Neuronal stem cell (in vitro differentiated cells): ENCODE results near the gene MRPL33.

Source experiments
- DNase-seq: peaks from one replicate; pipeline ENCODE4 v3.0.0-alpha.2; 2013; ENCODE audit warnings: low spot score
- H2AFZ ChIP-seq: one replicate; pipeline ENCODE4 v1.6.1; 2013; ENCODE audit warnings: mild to moderate bottlenecking, low read length, inconsistent platforms
- H2AK5ac ChIP-seq: 2 replicates; pipeline ENCODE4 v1.6.1; 2013; ENCODE audit warnings: low read depth, mild to moderate bottlenecking, inconsistent platforms, low read length, moderate library complexity, mixed read lengths
- H2BK120ac ChIP-seq: 2 replicates; pipeline ENCODE4 v1.6.1; 2013; ENCODE audit warnings: low read depth, mild to moderate bottlenecking, inconsistent platforms, low read length, moderate library complexity, mixed read lengths
- H2BK12ac ChIP-seq: one replicate; pipeline ENCODE4 v1.6.1; 2013; ENCODE audit warnings: low read length, inconsistent platforms
- H2BK15ac ChIP-seq: 2 replicates; pipeline ENCODE4 v1.6.1; 2013; ENCODE audit warnings: mild to moderate bottlenecking, low read length, inconsistent platforms, mixed read lengths
- H2BK5ac ChIP-seq: one replicate; pipeline ENCODE4 v1.6.1; 2013; ENCODE audit warnings: inconsistent platforms, mild to moderate bottlenecking, low read length, moderate library complexity
- H3K14ac ChIP-seq: one replicate; pipeline ENCODE4 v1.6.1; 2013; ENCODE audit warnings: low read length, inconsistent platforms
- H3K18ac ChIP-seq: 2 replicates; pipeline ENCODE4 v1.6.1; 2013; ENCODE audit warnings: low read length, inconsistent platforms
- H3K23ac ChIP-seq: 2 replicates; pipeline ENCODE4 v1.6.1; 2013; ENCODE audit warnings: low read depth, mild to moderate bottlenecking, mixed read lengths, low read length, inconsistent platforms; ENCODE audit not compliant: poor library complexity
- H3K27ac ChIP-seq: replicated peaks from 3 replicates; pipeline ENCODE4 v1.5.1; 2013; ENCODE audit warnings: low read length, inconsistent platforms
- H3K27me3 ChIP-seq, 3 experiments: 2 replicates each; pipeline ENCODE4 v1.6.1; 2013; ENCODE audit warnings: low read length in 3 of 3, mild to moderate bottlenecking in 2 of 3, inconsistent platforms in 1 of 3, low read depth in 1 of 3, mixed read lengths in 1 of 3, moderate library complexity in 1 of 3; ENCODE audit not compliant: control insufficient read depth in 3 of 3, insufficient read depth in 3 of 3
- H3K36me3 ChIP-seq, 2 donors: replicated peaks in 1 of 2; 2 replicates each; pipeline ENCODE4 v1.6.1; 2013; ENCODE audit warnings: low read length in 2 of 2; ENCODE audit not compliant: control insufficient read depth in 2 of 2, insufficient read depth in 2 of 2
- H3K4ac ChIP-seq: 2 replicates; pipeline ENCODE4 v1.6.1; 2013; ENCODE audit warnings: inconsistent platforms, mild to moderate bottlenecking, low read length, moderate library complexity
- H3K4me1 ChIP-seq, 2 donors: 1 replicate in 1 of 2; 2 replicates in 1 of 2; pipeline ENCODE4 v1.6.1; 2013; ENCODE audit warnings: low read length in 2 of 2, low read depth in 1 of 2; ENCODE audit not compliant: control insufficient read depth in 2 of 2, insufficient read depth in 1 of 2
- H3K4me2 ChIP-seq: one replicate; pipeline ENCODE4 v1.6.1; 2013; ENCODE audit warnings: mild to moderate bottlenecking, low read length, inconsistent platforms; ENCODE audit not compliant: insufficient read depth, poor library complexity, severe bottlenecking
- H3K4me3 ChIP-seq, 2 donors: 2 replicates each; pipeline ENCODE4 v1.5.1; 2013; ENCODE audit warnings: low read length in 2 of 2, mild to moderate bottlenecking in 2 of 2, inconsistent platforms in 1 of 2, moderate library complexity in 1 of 2
- H3K79me1 ChIP-seq: one replicate; pipeline ENCODE4 v1.6.1; 2013; ENCODE audit warnings: low read depth, mild to moderate bottlenecking, inconsistent platforms, low read length, moderate library complexity
- H3K9ac ChIP-seq: one replicate; pipeline ENCODE4 v1.6.1; 2013; ENCODE audit warnings: mild to moderate bottlenecking, low read depth, low read length, inconsistent platforms; ENCODE audit not compliant: poor library complexity
- H3K9me3 ChIP-seq, 2 donors: replicated peaks in 1 of 2; 2 replicates each; pipeline versions ENCODE3 to v1.6.1; 2013; ENCODE audit warnings: low read length in 2 of 2, mild to moderate bottlenecking in 2 of 2, inconsistent platforms in 1 of 2, low read depth in 1 of 2, mixed read lengths in 1 of 2, moderate library complexity in 1 of 2; ENCODE audit not compliant: control insufficient read depth in 2 of 2, insufficient read depth in 1 of 2
- H4K8ac ChIP-seq: one replicate; pipeline ENCODE4 v1.6.1; 2013; ENCODE audit warnings: low read depth, mild to moderate bottlenecking, inconsistent platforms, low read length, moderate library complexity
- H4K91ac ChIP-seq: one replicate; pipeline ENCODE4 v1.6.1; 2013; ENCODE audit warnings: low read length, low read depth, mild to moderate bottlenecking, inconsistent platforms; ENCODE audit not compliant: poor library complexity
- WGBS, 2 donors: extraction: QIAGEN DNeasy Blood & Tissue Kit; methylation state at CpG; one replicate each; pipeline ENCODE4 v1.1.7; 2013; ENCODE audit warnings: missing lambda C conversion rate in 2 of 2, mixed read lengths in 1 of 2; ENCODE audit not compliant: insufficient read length in 2 of 2, insufficient replicate concordance in 1 of 2; ENCODE audit errors: extremely low coverage in 2 of 2; 5-methylcytosine and 5-hydroxymethylcytosine counted together

The MRPL33 gene

DNA sequence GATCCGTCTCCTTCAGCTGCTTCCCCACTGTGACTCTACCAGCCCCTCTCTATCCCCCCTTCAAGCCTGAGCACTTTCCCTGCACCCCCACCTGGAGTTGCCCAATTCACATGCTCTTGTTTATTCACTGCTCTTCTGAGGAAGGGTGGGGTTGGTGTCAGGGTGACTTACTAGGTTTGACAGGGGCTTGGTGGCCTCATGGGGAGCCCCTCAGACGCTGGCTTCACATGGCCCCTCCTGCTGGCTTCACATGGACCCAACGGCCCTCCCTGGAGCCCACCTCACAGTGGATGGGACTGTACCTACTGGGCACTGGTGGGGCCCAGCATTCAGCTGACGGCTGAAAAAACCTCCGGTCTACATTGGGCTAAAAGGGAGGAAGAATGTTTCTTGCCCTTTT is 16.7 kb upstream of the MRPL33 start:
- Histone ChIP-seq H3K79me1 (no peaks in the 10 kb centered on the region), H3K27me3 (no peaks in the 10 kb centered on the region), H3K4me2 (no peak overlapping the region), H4K8ac (no peak overlapping the region), H4K91ac (no peak overlapping the region), H3K36me3 (no peaks in the 10 kb centered on the region), H3K4ac (no peak overlapping the region), H3K4me3 (no peak overlapping the region), H3K9ac (no peak overlapping the region), H2AFZ (no peak overlapping the region), H3K23ac (no peak overlapping the region), H3K18ac (no peak overlapping the region), H2BK15ac (no peak overlapping the region), H2BK12ac (no peak overlapping the region), H3K27ac (no peak overlapping the region), H3K14ac (no peak overlapping the region), H3K9me3 (no peaks in the 10 kb centered on the region), H2BK120ac (no peak overlapping the region), H2AK5ac (no peak overlapping the region), H3K4me1 (peaks cover 2 to 6% of the 10 kb centered on the region in 2 donors), H2BK5ac (no peak overlapping the region)
- WGBS, 2 donors: no CpG with 5 or more reads among the region's 5 CpGs
- no peak for DNase-seq

DNA sequence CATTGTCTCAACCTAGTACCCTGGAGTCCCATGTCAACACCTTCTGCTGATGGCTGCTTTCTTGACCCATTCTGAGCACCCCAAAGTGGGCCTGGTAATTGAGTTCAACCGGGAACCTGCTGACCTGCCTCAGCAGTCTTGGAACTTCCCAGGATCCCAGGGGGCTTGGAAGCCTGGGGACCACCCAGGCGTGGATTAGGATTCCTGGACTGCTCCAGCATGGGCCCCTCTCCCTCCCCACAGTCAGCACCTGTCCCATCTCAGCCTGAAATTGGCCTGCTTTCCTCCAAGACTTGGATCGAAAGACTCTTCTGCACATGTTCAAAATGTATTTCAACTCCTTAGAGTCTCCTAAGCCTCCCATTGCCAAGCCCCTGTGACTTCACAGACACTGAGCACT is 15.4 kb upstream of the MRPL33 start:
- no peaks in the 10 kb centered on the region for H3K79me1 ChIP-seq
- H2AFZ ChIP-seq: no peak overlapping the region
- no peak overlapping the region for H3K27ac ChIP-seq
- H3K36me3 ChIP-seq: no peaks in the 10 kb centered on the region
- no peak overlapping the region for H2BK5ac ChIP-seq
- H3K27me3 ChIP-seq: peaks cover 0 to under 1% (median 0%) of the 10 kb centered on the region in 3 experiments
- no peak overlapping the region for H3K9ac ChIP-seq
- H3K23ac ChIP-seq: no peak overlapping the region
- no peak overlapping the region for H3K18ac ChIP-seq
- H2BK15ac ChIP-seq: no peak overlapping the region
- H2BK120ac ChIP-seq: no peak overlapping the region
- H3K4ac ChIP-seq: no peak overlapping the region
- H3K9me3 ChIP-seq: no peaks in the 10 kb centered on the region
- H3K4me3 ChIP-seq: no peak overlapping the region
- H2BK12ac ChIP-seq: no peak overlapping the region
- WGBS, 2 donors: no CpG with 5 or more reads among the region's 3 CpGs
- no peak overlapping the region for H3K14ac ChIP-seq
- DNase-seq: no peak
- peaks cover 2 to 6% of the 10 kb centered on the region in 2 donors for H3K4me1 ChIP-seq
- no peak overlapping the region for H2AK5ac ChIP-seq
- H4K8ac ChIP-seq: no peak overlapping the region
- no peak overlapping the region for H3K4me2 ChIP-seq
- no peak overlapping the region for H4K91ac ChIP-seq

DNA sequence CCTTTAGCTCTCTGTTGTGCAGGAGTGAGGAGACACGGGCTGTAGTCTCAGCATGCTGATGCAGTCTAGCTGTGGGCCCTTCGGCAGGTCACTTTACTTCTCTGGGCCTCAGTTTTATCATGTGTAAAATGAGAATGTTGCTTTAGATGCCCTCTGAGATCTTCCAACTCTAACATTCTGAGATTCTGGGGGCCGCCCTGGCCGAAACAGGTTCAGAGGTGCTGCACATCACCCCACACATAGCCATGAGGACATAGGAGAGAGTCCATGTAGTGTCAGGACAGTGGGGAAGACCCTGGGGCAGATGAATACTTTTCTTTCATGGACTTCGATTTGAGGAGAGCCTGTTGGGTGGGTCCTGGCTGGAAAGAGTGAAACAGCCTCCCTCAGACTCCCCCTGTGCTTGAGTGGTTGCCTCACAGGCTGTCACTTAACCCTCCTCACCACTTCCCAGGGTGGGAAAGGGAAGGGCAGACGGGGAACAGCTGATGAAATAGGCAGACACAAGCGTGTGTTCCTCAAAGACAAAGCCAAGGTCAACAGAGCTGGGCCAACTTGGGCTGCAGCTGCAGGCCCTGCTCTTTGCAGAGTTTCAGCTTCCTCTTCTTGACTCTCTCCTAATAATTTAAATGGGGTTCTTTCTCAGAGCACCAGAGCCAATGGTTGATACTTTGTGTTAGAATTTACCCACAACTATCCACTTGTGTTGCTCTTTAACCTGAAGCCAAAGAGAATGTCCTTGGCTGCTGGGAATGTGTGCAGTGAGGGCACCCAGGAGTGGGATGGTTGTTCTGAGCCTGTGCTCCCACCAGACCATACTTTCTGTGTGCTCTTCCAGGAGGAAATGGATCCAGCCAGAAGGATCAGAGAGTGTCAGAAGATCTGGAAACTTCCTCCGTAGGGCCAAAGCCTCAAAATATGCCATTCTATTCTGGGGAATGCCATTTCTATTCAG is 14.7 kb upstream of the MRPL33 start:
- no CpG with 5 or more reads among the region's 8 CpGs for WGBS, 2 donors
- Histone ChIP-seq H3K27me3 (peaks cover 0 to 6% (median 0%) of the 10 kb centered on the region in 3 experiments), H2BK5ac (no peak overlapping the region), H3K23ac (no peak overlapping the region), H3K27ac (no peak overlapping the region), H3K4ac (no peak overlapping the region), H2BK15ac (no peak overlapping the region), H2AK5ac (no peak overlapping the region), H3K4me3 (no peak overlapping the region), H3K79me1 (no peaks in the 10 kb centered on the region), H3K9me3 (no peaks in the 10 kb centered on the region), H2BK120ac (no peak overlapping the region), H4K91ac (no peak overlapping the region), H3K18ac (no peak overlapping the region), H3K4me1 (peaks cover 2 to 6% of the 10 kb centered on the region in 2 donors), H4K8ac (no peak overlapping the region), H2AFZ (no peak overlapping the region), H3K36me3 (no peaks in the 10 kb centered on the region), H3K4me2 (no peak overlapping the region), H2BK12ac (no peak overlapping the region), H3K9ac (no peak overlapping the region), H3K14ac (no peak overlapping the region)
- DNase-seq: no peak
